Measurements from ENCODE around the gene TBC1D3E. TPM values are rescaled to one million over a fixed set of nuclear protein-coding genes. Genes with fewer than 3 reads are reported as not detected.

TBC1D3E gene
- total RNA-seq: not detected in 2 replicates

GRCh38 chr17:38127651-38128050, at the start of gene TBC1D3E:
Gene TBC1D3E, plus strand, starts transcription at chr17:38127951. Its CDS starts 1,545 bp downstream, at chr17:38129496.

Other genes starting within 250 kb of the TBC1D3E start
- gene TBC1D3K, start 203.5 kb upstream of the TBC1D3E start, total RNA-seq: not detected in 2 replicates
- gene TBC1D3L, start 138.9 kb upstream of the TBC1D3E start, total RNA-seq: 0.32 and 2.2 TPM in 2 replicates
- gene TBC1D3D, start 124.0 kb upstream of the TBC1D3E start, total RNA-seq: 0.18 and 0.97 TPM in 2 replicates
- 0.54 TPM in 1 of 2 replicates, not detected in the other for gene TBC1D3C, start 59.3 kb upstream of the TBC1D3E start, total RNA-seq
- gene TBC1D3, start 64.6 kb downstream of the TBC1D3E start, total RNA-seq: 1.6 and 2.3 TPM in 2 replicates
- gene MRPL45, start 169.2 kb downstream of the TBC1D3E start, total RNA-seq: 26.0 and 28.0 TPM in 2 replicates
- gene GPR179, start 216.0 kb downstream of the TBC1D3E start, total RNA-seq: not detected in 2 replicates
- 6.3 and 13.4 TPM in 2 replicates for gene SOCS7, start 223.9 kb downstream of the TBC1D3E start, total RNA-seq

Measured in cardiac atrium fibroblast (primary cell).